H1 (cell line): ENCODE results near the gene MRGPRX1. TPM values are rescaled to one million over a fixed set of nuclear protein-coding genes. Genes with fewer than 3 reads are reported as not detected.
A peak's percentile ranks its signal among the peaks of the same experiment; 100 is the strongest.
"Not testable (repeated sequence)": the region's sequence is repeated elsewhere in the genome, so short reads cannot be mapped to it uniquely, and the experiment has no call there.

Experiments used
- CTCF ChIA-PET: fragments of 300-600 bp; sonication (Branson Sonifier 250); formaldehyde crosslinking; loops from one replicate; lab custom pipeline; 2021; ENCODE audit not compliant: partially characterized antibody; lab: Charles Lee
- POLR2A ChIA-PET: fragments of 300-600 bp; sonication (Branson Sonifier 250); formaldehyde crosslinking; loops from one replicate; lab custom pipeline; 2021; ENCODE audit warnings: inconsistent platforms; ENCODE audit not compliant: partially characterized antibody; lab: Charles Lee
- DNase-seq, 2 experiments: peaks; one replicate each; pipeline versions ENCODE4 v3.0.0 to v3.0.0-alpha.2; 2010 to 2022; ENCODE audit warnings: low spot score in 2 of 2, low read depth in 1 of 2, mixed read lengths in 1 of 2
- FAIRE-seq: peaks from 2 replicates; lab custom pipeline; 2011; peaks lifted over from hg19 to GRCh38; lab: Jason Lieb, UNC
- H2AFZ ChIP-seq: 2 replicates; pipeline ENCODE4 v1.8.1; 2012; ENCODE audit warnings: low read length, inconsistent platforms
- H2AK5ac ChIP-seq: 2 replicates; pipeline ENCODE4 v1.6.1; 2013; ENCODE audit warnings: low read depth, low read length
- H2BK120ac ChIP-seq: replicated peaks from 2 replicates; pipeline ENCODE3; 2013; ENCODE audit warnings: low read depth, low read length, inconsistent platforms
- H2BK12ac ChIP-seq: 2 replicates; pipeline ENCODE4 v1.6.1; 2013; ENCODE audit warnings: low read depth, low read length
- H2BK15ac ChIP-seq: 2 replicates; pipeline ENCODE4 v1.6.1; 2013; ENCODE audit warnings: low read length
- H2BK20ac ChIP-seq: 2 replicates; pipeline ENCODE4 v1.6.1; 2013; ENCODE audit warnings: low read length
- H2BK5ac ChIP-seq: 2 replicates; pipeline ENCODE4 v1.6.1; 2013; ENCODE audit warnings: low read depth, low read length
- H3K14ac ChIP-seq: 2 replicates; pipeline ENCODE4 v1.6.1; 2013; ENCODE audit warnings: inconsistent platforms; ENCODE audit not compliant: insufficient read length
- H3K18ac ChIP-seq: 2 replicates; pipeline ENCODE4 v1.6.1; 2013; ENCODE audit warnings: low read length; ENCODE audit errors: extremely low read depth
- H3K23ac ChIP-seq: 2 replicates; pipeline ENCODE4 v1.6.1; 2013; ENCODE audit warnings: inconsistent platforms; ENCODE audit not compliant: insufficient read length
- H3K23me2 ChIP-seq: 2 replicates; pipeline ENCODE4 v1.6.1; 2013; ENCODE audit warnings: low read depth, low read length
- H3K27ac ChIP-seq: 2 replicates; pipeline ENCODE4 v1.6.1; 2011; ENCODE audit warnings: low read depth, low read length, inconsistent platforms
- H3K27me3 ChIP-seq, 4 experiments: replicated peaks in 1 of 4; 1 replicate in 1 of 4; 2 replicates in 3 of 4; pipeline versions ENCODE4 v1.6.1 to v1.8.1; 2011 to 2013; ENCODE audit warnings: low read length in 3 of 4, mild to moderate bottlenecking in 3 of 4, inconsistent platforms in 2 of 4, mixed read lengths in 2 of 4, moderate library complexity in 1 of 4; ENCODE audit not compliant: control insufficient read depth in 3 of 4, insufficient read depth in 3 of 4; ENCODE audit errors: extremely low read depth in 1 of 4
- H3K36me3 ChIP-seq, 4 experiments: 2 replicates each; pipeline versions ENCODE4 v1.6.1 to v1.8.1; 2011 to 2013; ENCODE audit warnings: mild to moderate bottlenecking in 4 of 4, low read length in 3 of 4, moderate library complexity in 2 of 4, control low read depth in 1 of 4, inconsistent platforms in 1 of 4; ENCODE audit not compliant: insufficient read depth in 4 of 4, control insufficient read depth in 2 of 4
- H3K4ac ChIP-seq: replicated peaks from 2 replicates; pipeline ENCODE3; 2013; ENCODE audit warnings: low read length, low read depth, mixed read lengths, inconsistent platforms; ENCODE audit not compliant: insufficient read length
- H3K4me1 ChIP-seq, 4 experiments: replicated peaks in 1 of 4; 1 replicate in 1 of 4; 2 replicates in 3 of 4; pipeline versions ENCODE4 v1.6.1 to v1.8.1; 2011 to 2013; ENCODE audit warnings: low read length in 3 of 4, inconsistent platforms in 2 of 4, mixed read lengths in 1 of 4; ENCODE audit not compliant: insufficient read depth in 4 of 4, control insufficient read depth in 3 of 4
- H3K4me2 ChIP-seq, 2 experiments: 2 replicates each; pipeline versions ENCODE4 v1.6.1 to v1.8.1; 2011 to 2013; ENCODE audit warnings: low read depth in 2 of 2, low read length in 2 of 2, control low read depth in 1 of 2, inconsistent platforms in 1 of 2, mild to moderate bottlenecking in 1 of 2; ENCODE audit not compliant: insufficient read depth in 1 of 2
- H3K4me3 ChIP-seq, 4 experiments: fragments of 200-600, 300-600 bp in 1 of 4; sonication (generic), shearing (Covaris generic), sonication (Bioruptor Twin) in 1 of 4; 2 replicates each; pipeline versions ENCODE4 v1.5.1 to v1.8.1; 2011 to 2016; ENCODE audit warnings: low read length in 4 of 4, low read depth in 3 of 4, control low read depth in 2 of 4, inconsistent platforms in 2 of 4, mild to moderate bottlenecking in 2 of 4, mixed read lengths in 1 of 4, moderate library complexity in 1 of 4; ENCODE audit not compliant: insufficient read depth in 2 of 4; ENCODE audit errors: extremely low read depth in 1 of 4
- H3K56ac ChIP-seq: replicated peaks from 2 replicates; pipeline ENCODE3; 2013; ENCODE audit warnings: low read depth, mild to moderate bottlenecking, mixed read lengths, low read length, inconsistent platforms; ENCODE audit not compliant: insufficient read length
- H3K79me1 ChIP-seq: 2 replicates; pipeline ENCODE4 v1.6.1; 2013; ENCODE audit warnings: low read depth, low read length, control low read depth
- H3K79me2 ChIP-seq, 2 experiments: 2 replicates each; pipeline versions ENCODE4 v1.6.1 to v1.8.1; 2012 to 2013; ENCODE audit warnings: low read length in 2 of 2, mild to moderate bottlenecking in 2 of 2, inconsistent platforms in 1 of 2; ENCODE audit not compliant: insufficient read depth in 2 of 2, control insufficient read depth in 1 of 2
- H3K9ac ChIP-seq, 4 experiments: replicated peaks in 1 of 4; 1 replicate in 1 of 4; 2 replicates in 3 of 4; pipeline versions ENCODE4 v1.6.1 to v1.8.1; 2011 to 2013; ENCODE audit warnings: low read depth in 3 of 4, low read length in 3 of 4, control low read depth in 2 of 4, mild to moderate bottlenecking in 2 of 4, moderate library complexity in 2 of 4, inconsistent platforms in 1 of 4; ENCODE audit errors: extremely low read depth in 1 of 4
- H3K9me3 ChIP-seq, 2 experiments: 2 replicates each; pipeline versions ENCODE4 v1.6.1 to v1.8.1; 2012 to 2013; ENCODE audit warnings: mild to moderate bottlenecking in 2 of 2, moderate library complexity in 2 of 2, control low read depth in 1 of 2, inconsistent platforms in 1 of 2, low read depth in 1 of 2, low read length in 1 of 2, mixed read lengths in 1 of 2; ENCODE audit not compliant: insufficient read depth in 2 of 2
- H4K20me1 ChIP-seq, 2 experiments: replicated peaks in 1 of 2; 2 replicates each; pipeline versions ENCODE3 to v1.8.1; 2011 to 2013; ENCODE audit warnings: inconsistent platforms in 2 of 2, low read length in 2 of 2, mild to moderate bottlenecking in 1 of 2; ENCODE audit not compliant: insufficient read depth in 2 of 2, control insufficient read depth in 1 of 2
- H4K5ac ChIP-seq: 2 replicates; pipeline ENCODE4 v1.6.1; 2013; ENCODE audit warnings: low read length, low read depth, mixed read lengths, inconsistent platforms; ENCODE audit not compliant: insufficient read length
- H4K8ac ChIP-seq: 2 replicates; pipeline ENCODE4 v1.8.0; 2013; ENCODE audit warnings: mild to moderate bottlenecking, moderate library complexity, low read length, inconsistent platforms; ENCODE audit not compliant: insufficient read depth; ENCODE audit errors: extremely low read depth
- H4K91ac ChIP-seq: replicated peaks from 2 replicates; pipeline ENCODE3; 2013; ENCODE audit warnings: low read length, mixed read lengths, inconsistent platforms; ENCODE audit not compliant: insufficient read length
- NANOG ChIP-seq: IDR thresholded peaks from 2 replicates; pipeline ENCODE4 v1.6.1; 2011; ENCODE audit warnings: low read length, low read depth, mild to moderate bottlenecking, inconsistent platforms; ENCODE audit not compliant: insufficient read depth, poor library complexity, severe bottlenecking
- WGBS, 2 experiments: shearing (Covaris generic) in 1 of 2; methylation state at CpG; one replicate each; pipeline versions ENCODE4 v1.1.6 to v1.1.7; 2013 to 2015; ENCODE audit warnings: low lambda C conversion rate in 2 of 2, mixed read lengths in 2 of 2, inconsistent platforms in 1 of 2, low coverage in 1 of 2, missing lambda C conversion rate in 1 of 2; ENCODE audit not compliant: insufficient replicate concordance in 2 of 2, insufficient coverage in 1 of 2, insufficient read length in 1 of 2; ENCODE audit errors: extremely low coverage in 1 of 2, missing lambda C conversion rate in 1 of 2; 5-methylcytosine and 5-hydroxymethylcytosine counted together
- polyA plus RNA-seq, 7 experiments: library from polyadenylated mRNA; depleted of rRNA in 3 of 7; stranded (reverse) in 5 of 7; unstranded in 2 of 7; fragments of >200 nt in 5 of 7; fragments of 200-250 nt in 2 of 7; gene quantifications; 1 replicate in 5 of 7; 2 replicates in 1 of 7; 4 replicates in 1 of 7; pipeline versions ENCODE4 v1.2.1 to v1.2.3, GENCODE V29; 2011 to 2013; ENCODE audit warnings: missing spikeins in 2 of 7, mixed read lengths in 2 of 7
- total RNA-seq: library from RNA; stranded (reverse); fragmentation: NEBNext Ultra II Directional; extraction: Animal tissue kit (Norgen Biotek cat#: 25700); gene quantifications from 2 replicates; pipeline ENCODE4 v1.2.1, GENCODE V29; 2021

MRGPRX1 gene
- total and polyA plus RNA-seq, 2 of the 8 experiments (the other 6 are each of a cell fraction or from before 2014, with no cell fraction given), result not detected

DNA sequence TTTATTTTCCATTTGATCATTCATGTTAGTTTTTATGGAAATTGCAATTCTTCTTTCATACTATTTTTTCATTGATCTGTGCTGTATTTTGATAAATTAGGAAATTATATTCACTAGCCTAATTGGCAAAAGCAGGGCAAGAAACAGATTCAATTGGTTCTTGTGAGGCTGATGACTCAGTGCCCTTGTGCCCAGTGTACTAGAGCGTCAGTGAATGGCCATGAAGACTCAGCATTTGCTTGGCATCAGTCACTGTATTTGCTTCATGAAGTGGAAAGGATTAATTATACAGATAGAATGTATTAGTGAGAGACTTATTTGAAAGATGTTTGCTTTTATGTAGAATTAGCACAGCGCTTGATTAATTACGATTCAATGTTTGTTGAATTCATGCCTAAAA lies 31.8 kb downstream of the MRGPRX1 start (continued):
- no peak for TF ChIP-seq NANOG

DNA sequence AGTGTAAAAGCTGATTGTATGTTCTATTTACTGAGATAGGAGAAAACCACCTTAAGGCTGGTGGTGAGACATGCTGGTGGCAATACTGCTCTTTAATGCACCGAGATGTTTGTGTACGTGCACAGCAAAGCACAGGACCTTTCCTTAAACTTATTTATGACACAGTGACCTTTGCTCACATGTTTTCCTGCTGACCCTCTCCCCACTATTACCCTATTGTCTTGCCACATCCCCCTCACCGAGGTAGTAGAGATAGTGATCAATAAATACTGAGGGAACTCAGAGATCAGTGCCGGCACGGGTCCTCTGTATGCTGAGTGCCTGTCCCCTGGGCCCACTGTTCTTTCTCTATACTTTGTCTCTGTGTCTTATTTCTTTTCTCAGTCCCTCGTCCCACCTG lies 38.6 kb downstream of the MRGPRX1 start:
- H3K4me1 ChIP-seq, H3K56ac ChIP-seq, H3K4ac ChIP-seq, H4K5ac ChIP-seq, H3K79me2 ChIP-seq, H3K23me2 ChIP-seq, H2BK15ac ChIP-seq, H3K14ac ChIP-seq, H3K9ac ChIP-seq, H3K18ac ChIP-seq, H2BK5ac ChIP-seq, H2AK5ac ChIP-seq, FAIRE-seq, H3K36me3 ChIP-seq, H3K4me3 ChIP-seq, CTCF ChIA-PET, H3K4me2 ChIP-seq, H3K79me1 ChIP-seq, H4K8ac ChIP-seq, H4K91ac ChIP-seq, H4K20me1 ChIP-seq, H2BK12ac ChIP-seq, DNase-seq, POLR2A ChIA-PET, H3K9me3 ChIP-seq, H3K27ac ChIP-seq, H2BK120ac ChIP-seq, H2BK20ac ChIP-seq, H3K23ac ChIP-seq, H3K27me3 ChIP-seq: not testable (repeated sequence)
- 85% methylated on average over 6 of the region's 6 CpGs; no CpG with 5 or more reads in 1 of the 2 experiments for WGBS, 2 experiments
- peak overlapping the region; percentile 57; the same call in 1 of the 2 replicates for H2AFZ ChIP-seq
